H1 (cell line): ENCODE results near the gene ASIC5. TPM values are rescaled to one million over a fixed set of nuclear protein-coding genes. Genes with fewer than 3 reads are reported as not detected.

Experiments
- ASH2L ChIP-seq: fragments of 200-600, 300-600 bp; sonication (generic); IDR thresholded peaks from one replicate; pipeline ENCODE4 v1.7.1; 2017; ENCODE audit warnings: low read length
- KDM4A ChIP-seq: IDR thresholded peaks from one replicate; pipeline ENCODE4 v1.7.1; 2012; ENCODE audit warnings: low read depth, mild to moderate bottlenecking, moderate library complexity, low read length, inconsistent platforms; ENCODE audit not compliant: severe bottlenecking
- polyA plus RNA-seq, 7 experiments: library from polyadenylated mRNA; depleted of rRNA in 3 of 7; stranded (reverse) in 5 of 7; unstranded in 2 of 7; fragments of >200 nt in 5 of 7; fragments of 200-250 nt in 2 of 7; gene quantifications; 1 replicate in 5 of 7; 2 replicates in 1 of 7; 4 replicates in 1 of 7; pipeline versions ENCODE4 v1.2.1 to v1.2.3, GENCODE V29; 2011 to 2013; ENCODE audit warnings: missing spikeins in 2 of 7, mixed read lengths in 2 of 7
- total RNA-seq: library from RNA; stranded (reverse); fragmentation: NEBNext Ultra II Directional; extraction: Animal tissue kit (Norgen Biotek cat#: 25700); gene quantifications from 2 replicates; pipeline ENCODE4 v1.2.1, GENCODE V29; 2021

Gene ASIC5
- total and polyA plus RNA-seq, 2 of the 8 experiments (the other 6 are each of a cell fraction or from before 2014, with no cell fraction given), result not detected

DNA sequence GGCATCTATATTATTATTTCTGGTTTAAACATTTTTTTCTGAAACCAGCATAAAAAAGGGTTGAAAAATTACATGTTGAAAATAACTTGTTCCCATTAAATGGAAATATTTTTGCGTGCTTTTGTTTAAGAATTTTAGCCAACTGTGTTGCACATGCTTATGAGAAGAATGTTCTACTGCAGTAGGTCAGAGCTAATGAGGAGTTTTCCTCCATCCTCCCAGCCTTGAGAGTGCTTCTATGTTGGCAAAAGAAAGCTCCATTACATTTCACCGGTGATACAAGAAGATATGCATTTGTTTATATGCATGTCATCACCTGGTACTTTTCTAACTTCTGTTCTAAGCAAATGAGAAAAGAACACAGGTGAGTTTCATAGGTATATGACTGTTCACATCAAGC is 23.9 kb upstream of the ASIC5 start (continued):
- TF ChIP-seq KDM4A (no peak), ASH2L (no peak)
